H54 (cell line): ENCODE data around the gene AP1G1.
A peak's percentile ranks its signal among the peaks of the same experiment; 100 is the strongest.
"Not testable (repeated sequence)": the region's sequence is repeated elsewhere in the genome, so short reads cannot be mapped to it uniquely, and the experiment has no call there.

Experiments used
- DNase-seq: peaks from one replicate; pipeline ENCODE4 v3.0.0; 2011; ENCODE audit warnings: low spot score, mixed read lengths; ENCODE audit not compliant: insufficient read length
- FAIRE-seq: peaks from 3 replicates; lab custom pipeline; 2011; peaks lifted over from hg19 to GRCh38; lab: Jason Lieb, UNC
- POLR2A ChIP-seq: IDR thresholded peaks from 2 replicates; pipeline ENCODE4 v1.6.1; 2011; ENCODE audit warnings: low read depth, mild to moderate bottlenecking, low read length

Gene AP1G1

DNA sequence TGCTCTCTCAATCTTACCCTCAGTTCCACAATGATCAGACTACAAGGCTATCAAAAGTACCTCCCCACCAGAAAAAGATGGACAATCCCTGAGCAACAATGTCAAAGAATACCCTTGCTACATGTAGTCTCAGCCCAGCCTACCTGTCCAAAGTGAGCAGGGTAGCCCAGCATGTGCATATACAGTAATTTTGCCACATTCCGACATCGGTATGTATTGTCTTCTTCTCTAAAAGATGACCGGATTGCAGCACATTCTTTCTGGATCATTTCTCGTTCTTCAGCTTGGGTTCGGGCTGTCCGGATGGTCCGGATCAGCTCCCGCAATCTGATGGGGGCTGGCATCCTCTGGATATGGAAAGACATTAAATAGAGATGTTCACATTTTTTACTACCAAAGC lies 19.5 kb downstream of the AP1G1 start:
- TF ChIP-seq POLR2A, result no peak
- no peak for DNase-seq
- FAIRE-seq, result no peak

- DNase-seq (no peak), FAIRE-seq (no peak)
- no peak for TF ChIP-seq POLR2A
Measured at GRCh38 chr16:71788578-71788977, 20.1 kb downstream of the AP1G1 start.

GRCh38 chr16:71785143-71785542 lies 23.5 kb downstream of the AP1G1 start:
- not testable (repeated sequence) for FAIRE-seq, DNase-seq

- FAIRE-seq (no peak), DNase-seq (no peak)
- no peak for TF ChIP-seq POLR2A
Measured at GRCh38 chr16:71784093-71784492, 24.5 kb downstream of the AP1G1 start.

DNA sequence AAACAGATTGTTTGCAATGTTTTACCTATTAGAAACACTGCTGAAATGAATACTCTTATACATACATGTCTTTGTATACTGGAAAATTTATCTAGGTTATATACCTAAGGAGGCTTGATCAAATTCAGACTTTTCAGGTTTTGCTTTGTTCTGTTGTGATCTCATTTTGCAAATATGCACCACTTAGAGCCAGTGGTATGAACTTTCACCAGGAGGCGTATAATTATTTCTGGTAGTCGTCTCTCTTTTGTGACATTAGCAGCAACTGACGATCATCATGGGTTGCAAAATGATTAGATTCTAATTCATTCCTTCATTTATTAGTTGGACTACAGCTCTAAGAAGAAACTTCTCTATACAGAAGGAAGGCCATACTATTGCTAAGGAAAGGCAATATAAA lies 26.9 kb downstream of the AP1G1 start:
- FAIRE-seq (no peak), DNase-seq (no peak)
- TF ChIP-seq POLR2A, result no peak

DNA sequence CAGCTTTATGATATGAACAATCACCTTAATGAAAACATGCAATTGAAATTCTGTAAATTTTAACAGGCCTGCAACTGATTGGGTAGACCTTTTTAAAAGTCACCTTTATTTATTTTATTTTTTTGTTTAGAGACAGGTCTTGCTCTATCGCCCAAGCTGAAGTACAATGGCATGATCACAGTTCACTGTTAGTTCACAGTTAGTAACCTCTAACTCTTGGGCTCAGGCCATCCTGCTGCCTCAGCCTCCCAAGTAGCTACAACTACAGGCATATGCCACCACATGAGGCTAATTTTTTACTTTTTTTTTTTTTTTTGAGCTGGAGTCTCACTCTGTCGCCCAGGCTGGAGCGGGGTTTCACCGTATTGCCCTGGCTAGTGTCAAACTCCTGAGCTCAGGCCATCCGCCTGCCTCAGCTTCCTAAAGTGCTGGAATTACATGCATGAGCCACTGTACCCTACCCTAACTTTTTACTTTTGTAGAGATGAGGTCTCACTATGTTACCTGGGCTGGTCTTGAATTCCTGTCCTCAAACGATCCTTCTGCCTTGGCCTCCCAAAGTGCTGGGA lies 28.0 kb downstream of the AP1G1 start:
- DNase-seq, result no peak
- FAIRE-seq, result no peak
- no peak for TF ChIP-seq POLR2A

GRCh38 chr16:71778780-71779179 lies 29.9 kb downstream of the AP1G1 start:
- FAIRE-seq (no peak), DNase-seq (no peak)
- TF ChIP-seq POLR2A, result no peak

GRCh38 chr16:71777329-71777728 lies 31.3 kb downstream of the AP1G1 start:
- TF ChIP-seq POLR2A, result no peak
- FAIRE-seq (no peak), DNase-seq (no peak)

- no peak for TF ChIP-seq POLR2A
- no peak for DNase-seq
Measured at GRCh38 chr16:71775949-71776348, 32.7 kb downstream of the AP1G1 start.

DNA sequence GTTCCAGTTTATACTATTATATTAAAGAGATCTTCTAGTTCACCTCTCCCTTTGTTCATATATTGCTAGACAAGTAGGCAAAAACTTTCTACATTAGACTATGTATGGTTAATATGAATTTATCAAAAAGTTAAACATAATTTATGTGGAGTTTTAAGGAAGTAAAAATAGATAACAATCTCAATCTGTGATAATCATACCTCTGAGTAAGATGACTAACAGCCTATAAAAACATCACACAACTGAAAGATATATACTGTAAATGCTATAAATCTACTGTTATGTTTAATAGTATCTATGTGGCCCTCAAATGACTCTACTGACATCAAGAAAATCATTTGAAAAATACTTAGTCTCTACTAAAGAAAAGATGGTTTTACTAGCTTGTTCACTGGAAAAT lies 37.1 kb downstream of the AP1G1 start:
- TF ChIP-seq POLR2A, result no peak
- DNase-seq (no peak), FAIRE-seq (no peak)

More at GRCh38 chr16:71775949-71776348, 32.7 kb downstream of the AP1G1 start:
- peak; percentile 23 for FAIRE-seq

GRCh38 chr16:71769222-71769621 lies 39.4 kb downstream of the AP1G1 start:
- no peak for TF ChIP-seq POLR2A
- FAIRE-seq (no peak), DNase-seq (no peak)

DNA sequence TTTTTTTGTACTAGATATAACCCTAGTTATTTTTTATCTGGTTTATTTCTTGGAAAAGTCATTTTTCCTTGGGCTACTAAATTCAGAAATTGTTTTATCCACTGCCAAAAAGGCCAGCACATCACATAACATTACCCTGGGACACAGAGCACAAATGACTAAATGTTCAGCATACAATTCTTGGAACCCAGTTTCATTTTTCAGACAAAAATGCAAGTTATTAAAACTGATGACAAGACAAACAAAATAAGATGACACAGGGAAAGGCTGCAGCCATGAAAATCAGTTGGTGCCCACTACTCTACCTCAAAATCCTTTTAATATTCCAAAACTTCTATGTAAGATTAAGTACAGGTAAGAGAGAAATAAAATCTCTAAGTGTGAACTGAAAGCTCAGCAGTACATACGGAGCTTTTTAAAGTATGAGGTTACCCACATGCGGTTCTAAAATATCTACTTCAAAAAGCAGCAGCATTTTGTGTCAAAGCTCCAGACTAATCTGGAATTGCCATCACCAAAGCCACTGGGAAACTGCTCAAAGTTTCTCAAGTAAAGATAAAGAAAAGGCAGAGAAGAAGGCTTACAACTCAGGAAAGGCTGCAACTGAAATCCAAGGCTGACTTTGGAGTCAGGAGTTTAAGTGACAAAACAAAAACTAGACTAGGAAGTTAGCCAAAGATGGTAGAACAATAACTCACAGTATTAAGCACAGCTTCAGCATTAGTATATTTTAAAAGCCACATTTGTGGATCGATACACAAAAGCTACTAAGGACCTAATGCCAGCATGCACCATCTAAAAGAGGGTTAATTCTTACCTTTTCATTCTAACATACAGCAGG lies 41.4 kb downstream of the AP1G1 start:
- DNase-seq (no peak), FAIRE-seq (peak; percentile 68)
- TF ChIP-seq POLR2A, result no peak

GRCh38 chr16:71762186-71762585 lies 46.4 kb downstream of the AP1G1 start:
- FAIRE-seq (peak; percentile 11), DNase-seq (no peak)
- TF ChIP-seq POLR2A, result no peak

DNA sequence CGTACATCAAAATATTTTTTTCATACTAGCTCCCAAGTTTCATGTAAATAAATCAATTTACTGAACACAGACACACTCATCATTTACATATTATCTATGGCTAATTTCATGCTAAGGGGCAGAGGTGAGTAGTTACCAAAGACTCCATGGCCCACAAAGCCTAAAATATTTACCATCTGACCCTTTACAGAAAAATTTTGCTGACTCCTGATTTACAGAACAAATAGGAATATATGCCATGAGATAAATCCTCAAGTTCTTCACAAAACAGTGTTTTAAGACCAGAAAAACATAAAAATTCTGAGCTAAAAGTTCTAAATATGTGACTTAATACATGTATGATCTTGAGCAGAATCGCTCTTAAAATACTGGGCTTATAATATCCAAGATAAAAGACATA lies 47.5 kb downstream of the AP1G1 start:
- FAIRE-seq, result no peak
- DNase-seq, result no peak
- TF ChIP-seq POLR2A, result no peak

- no peak for TF ChIP-seq POLR2A
- FAIRE-seq, result no peak
- no peak for DNase-seq
Measured at GRCh38 chr16:71758293-71758760, 50.3 kb downstream of the AP1G1 start.
